ENCODE data around the gene SOX3. TPM values are rescaled to one million over a fixed set of nuclear protein-coding genes. Genes with fewer than 3 reads are reported as not detected.
A peak's percentile ranks its signal among the peaks of the same experiment; 100 is the strongest.

Gene SOX3
- total RNA-seq (not detected), polyA plus RNA-seq (not detected)

- Histone ChIP-seq H3K36me3 (ENCODE audit: control insufficient read depth in 4 of 4, insufficient read depth in 3 of 4, low read depth in 1 of 4, low read length in 3 of 4) (no peaks in the 10 kb centered on the region), H3K4me3 (ENCODE audit: low read depth in 1 of 3, low read length in 3 of 3) (peak within 1 kb of the TSS in 1 of 3 donors; percentile 37), H3K9ac (ENCODE audit: low read depth in 1 of 2, low read length in 2 of 2) (no peak within 1 kb of the TSS), H3K4me1 (ENCODE audit: control insufficient read depth in 4 of 4, insufficient read depth in 4 of 4, low read length in 3 of 4) (peaks cover 3 to 16% (median 12%) of the 10 kb centered on the region in 4 donors), H3K27me3 (ENCODE audit: control insufficient read depth in 4 of 4, insufficient read depth in 4 of 4, low read length in 3 of 4) (peaks cover 0 to 7% (median 2%) of the 10 kb centered on the region in 4 donors), H3K27ac (ENCODE audit: low read depth in 1 of 2, low read length in 2 of 2) (no peak within 1 kb of the TSS), H3K9me3 (ENCODE audit: control insufficient read depth in 4 of 4, low read length in 3 of 4) (peaks cover 0 to 3% (median 0%) of the 10 kb centered on the region in 4 donors)
- TF ChIP-seq, protein P1, sequence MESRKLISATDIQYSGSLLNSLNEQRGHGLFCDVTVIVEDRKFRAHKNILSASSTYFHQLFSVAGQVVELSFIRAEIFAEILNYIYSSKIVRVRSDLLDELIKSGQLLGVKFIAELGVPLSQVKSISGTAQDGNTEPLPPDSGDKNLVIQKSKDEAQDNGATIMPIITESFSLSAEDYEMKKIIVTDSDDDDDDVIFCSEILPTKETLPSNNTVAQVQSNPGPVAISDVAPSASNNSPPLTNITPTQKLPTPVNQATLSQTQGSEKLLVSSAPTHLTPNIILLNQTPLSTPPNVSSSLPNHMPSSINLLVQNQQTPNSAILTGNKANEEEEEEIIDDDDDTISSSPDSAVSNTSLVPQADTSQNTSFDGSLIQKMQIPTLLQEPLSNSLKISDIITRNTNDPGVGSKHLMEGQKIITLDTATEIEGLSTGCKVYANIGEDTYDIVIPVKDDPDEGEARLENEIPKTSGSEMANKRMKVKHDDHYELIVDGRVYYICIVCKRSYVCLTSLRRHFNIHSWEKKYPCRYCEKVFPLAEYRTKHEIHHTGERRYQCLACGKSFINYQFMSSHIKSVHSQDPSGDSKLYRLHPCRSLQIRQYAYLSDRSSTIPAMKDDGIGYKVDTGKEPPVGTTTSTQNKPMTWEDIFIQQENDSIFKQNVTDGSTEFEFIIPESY (IDR thresholded peaks at IDR 0.05): no peak
- no peak for TF ChIP-seq HNF4A (conservative IDR thresholded peaks at IDR 0.05)
- TF ChIP-seq EGR1 (IDR thresholded peaks at IDR 0.05; ENCODE audit: low read depth in 2 of 2): no peak
- TF ChIP-seq REST (IDR thresholded peaks at IDR 0.05): no peak
- no peak for TF ChIP-seq JUND (IDR thresholded peaks at IDR 0.05)
- TF ChIP-seq RAD21 (IDR thresholded peaks at IDR 0.05): no peak
- TF ChIP-seq, protein P2, sequence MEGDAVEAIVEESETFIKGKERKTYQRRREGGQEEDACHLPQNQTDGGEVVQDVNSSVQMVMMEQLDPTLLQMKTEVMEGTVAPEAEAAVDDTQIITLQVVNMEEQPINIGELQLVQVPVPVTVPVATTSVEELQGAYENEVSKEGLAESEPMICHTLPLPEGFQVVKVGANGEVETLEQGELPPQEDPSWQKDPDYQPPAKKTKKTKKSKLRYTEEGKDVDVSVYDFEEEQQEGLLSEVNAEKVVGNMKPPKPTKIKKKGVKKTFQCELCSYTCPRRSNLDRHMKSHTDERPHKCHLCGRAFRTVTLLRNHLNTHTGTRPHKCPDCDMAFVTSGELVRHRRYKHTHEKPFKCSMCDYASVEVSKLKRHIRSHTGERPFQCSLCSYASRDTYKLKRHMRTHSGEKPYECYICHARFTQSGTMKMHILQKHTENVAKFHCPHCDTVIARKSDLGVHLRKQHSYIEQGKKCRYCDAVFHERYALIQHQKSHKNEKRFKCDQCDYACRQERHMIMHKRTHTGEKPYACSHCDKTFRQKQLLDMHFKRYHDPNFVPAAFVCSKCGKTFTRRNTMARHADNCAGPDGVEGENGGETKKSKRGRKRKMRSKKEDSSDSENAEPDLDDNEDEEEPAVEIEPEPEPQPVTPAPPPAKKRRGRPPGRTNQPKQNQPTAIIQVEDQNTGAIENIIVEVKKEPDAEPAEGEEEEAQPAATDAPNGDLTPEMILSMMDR (IDR thresholded peaks at IDR 0.05; ENCODE audit: low read depth, low read length, missing input control): no peak
- TF ChIP-seq SP1 (IDR thresholded peaks at IDR 0.05): no peak
- no peak for DNase-seq (ENCODE audit: low spot score)
- 7% methylated on average over 87 of the region's 87 CpGs for WGBS
Observed at GRCh38 chrX:140504371-140505324, at the start of gene SOX3. Gene SOX3, minus strand, starts transcription at chrX:140505069. Its CDS starts 9 bp downstream, at chrX:140505060.

DNA sequence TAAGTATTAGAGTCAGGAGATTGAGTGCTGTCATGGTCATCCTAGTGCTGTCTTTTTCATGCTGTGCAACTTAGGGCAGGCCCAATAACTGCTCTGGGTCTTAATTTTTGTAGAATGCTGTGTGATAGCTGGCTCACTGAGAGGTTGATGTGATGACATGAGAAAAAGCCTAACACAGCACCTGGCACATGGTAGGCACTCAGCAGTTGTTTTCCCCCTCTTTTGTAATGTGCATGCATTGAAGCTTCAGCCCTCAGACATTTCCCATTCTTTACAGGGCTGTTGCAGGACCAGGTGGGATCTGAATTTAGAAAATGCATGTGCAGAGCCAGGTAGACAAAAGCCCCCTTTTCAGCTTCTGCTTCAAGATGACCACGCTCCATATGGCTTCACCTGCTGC, 44.1 kb upstream of the SOX3 start:
- no peaks in the 10 kb centered on the region for H3K4me1 ChIP-seq (ENCODE audit: control insufficient read depth in 4 of 4, insufficient read depth in 4 of 4, low read length in 3 of 4)
- TF ChIP-seq SP1 (IDR thresholded peaks at IDR 0.05) (no peak), HNF4A (conservative IDR thresholded peaks at IDR 0.05) (no peak)
- TF ChIP-seq, protein P3, sequence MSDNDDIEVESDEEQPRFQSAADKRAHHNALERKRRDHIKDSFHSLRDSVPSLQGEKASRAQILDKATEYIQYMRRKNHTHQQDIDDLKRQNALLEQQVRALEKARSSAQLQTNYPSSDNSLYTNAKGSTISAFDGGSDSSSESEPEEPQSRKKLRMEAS (IDR thresholded peaks at IDR 0.05): no peak
- H3K9ac ChIP-seq (ENCODE audit: low read depth in 1 of 2, low read length in 2 of 2): no peak overlapping the region
- no peak for DNase-seq (ENCODE audit: low spot score)
- no peaks in the 10 kb centered on the region for H3K36me3 ChIP-seq (ENCODE audit: control insufficient read depth in 4 of 4, insufficient read depth in 3 of 4, low read depth in 1 of 4, low read length in 3 of 4)
- WGBS: 95% methylated on average over 1 of the region's 1 CpG
- H3K4me3 ChIP-seq (ENCODE audit: low read depth in 1 of 3, low read length in 3 of 3): no peak overlapping the region
- no peak overlapping the region for H3K27ac ChIP-seq (ENCODE audit: low read depth in 1 of 2, low read length in 2 of 2)
- H3K27me3 ChIP-seq (ENCODE audit: control insufficient read depth in 4 of 4, insufficient read depth in 4 of 4, low read length in 3 of 4): no peaks in the 10 kb centered on the region
- H3K9me3 ChIP-seq (ENCODE audit: control insufficient read depth in 4 of 4, low read length in 3 of 4): no peaks in the 10 kb centered on the region
